Endothelial cell of umbilical vein (primary cell): Measurements from ENCODE around the gene SGCG. TPM values are rescaled to one million over a fixed set of nuclear protein-coding genes. Genes with fewer than 3 reads are reported as not detected.

Source experiments
- BruUV-seq: library from RNA; stranded (reverse); fragments of 400-500 nt; replicated peaks from 2 replicates; lab custom pipeline; 2021; lab: Mats Ljungman, UMichigan
- CTCF ChIA-PET: fragments of 300-600, 350-600 bp; sonication (Branson Sonifier 250); formaldehyde crosslinking; loops from one replicate; lab custom pipeline; 2021; ENCODE audit warnings: antibody characterized with exemption, inconsistent platforms; lab: Charles Lee
- POLR2A ChIA-PET: fragments of 300-600, 350-600 bp; sonication (Branson Sonifier 250); formaldehyde crosslinking; loops from one replicate; lab custom pipeline; 2021; ENCODE audit warnings: antibody characterized with exemption, inconsistent platforms; lab: Charles Lee
- DNase-seq: peaks from one replicate; pipeline ENCODE4 v3.0.0-alpha.2; 2011; ENCODE audit warnings: low read depth, low spot score
- FAIRE-seq: peaks from 2 replicates; lab custom pipeline; 2011; peaks lifted over from hg19 to GRCh38; lab: Jason Lieb, UNC
- H2AFZ ChIP-seq: 2 replicates; pipeline ENCODE4 v1.6.0; 2012; ENCODE audit warnings: low read depth, low read length, control low read depth, inconsistent platforms
- H3K27ac ChIP-seq: 2 replicates; pipeline ENCODE4 v1.5.1; 2011; ENCODE audit warnings: low read depth, mild to moderate bottlenecking, control low read depth, low read length, moderate library complexity; ENCODE audit not compliant: insufficient read depth
- H3K27me3 ChIP-seq, 2 experiments: 2 replicates each; pipeline versions ENCODE4 v1.6.0 to v1.6.1; 2011; ENCODE audit warnings: low read length in 2 of 2, mixed read lengths in 1 of 2; ENCODE audit not compliant: control insufficient read depth in 2 of 2, insufficient read depth in 2 of 2
- H3K36me3 ChIP-seq, 2 experiments: 2 replicates in 1 of 2; 3 replicates in 1 of 2; pipeline ENCODE4 v1.5.1; 2011; ENCODE audit warnings: low read length in 2 of 2, mild to moderate bottlenecking in 1 of 2, moderate library complexity in 1 of 2; ENCODE audit not compliant: control insufficient read depth in 2 of 2, insufficient read depth in 2 of 2; ENCODE audit errors: extremely low read depth in 1 of 2
- H3K4me1 ChIP-seq: 3 replicates; pipeline ENCODE4 v1.5.1; 2011; ENCODE audit warnings: mild to moderate bottlenecking, low read length; ENCODE audit not compliant: control insufficient read depth, insufficient read depth; ENCODE audit errors: extremely low read depth
- H3K4me2 ChIP-seq: 2 replicates; pipeline ENCODE4 v1.6.1; 2011; ENCODE audit warnings: low read length, control low read depth, mixed read lengths; ENCODE audit not compliant: insufficient read depth
- H3K4me3 ChIP-seq, 3 experiments: fragments of 200-600 bp in 1 of 3; sonication (generic), shearing (Covaris generic) in 1 of 3; replicated peaks in 1 of 3; 2 replicates each; pipeline ENCODE4 v1.5.1; 2011 to 2016; ENCODE audit warnings: control low read depth in 3 of 3, low read length in 3 of 3, mild to moderate bottlenecking in 2 of 3, inconsistent platforms in 1 of 3, low read depth in 1 of 3, moderate library complexity in 1 of 3; ENCODE audit not compliant: insufficient read depth in 1 of 3
- H3K79me2 ChIP-seq: 2 replicates; pipeline ENCODE4 v1.6.0; 2012; ENCODE audit warnings: low read length, inconsistent platforms; ENCODE audit not compliant: control insufficient read depth, insufficient read depth
- H3K9ac ChIP-seq: replicated peaks from 2 replicates; pipeline ENCODE3; 2011; ENCODE audit warnings: low read length, control low read depth; ENCODE audit not compliant: insufficient read depth; ENCODE audit errors: extremely low read depth
- H3K9me1 ChIP-seq: replicated peaks from 3 replicates; pipeline ENCODE4 v1.6.0; 2011; ENCODE audit warnings: mild to moderate bottlenecking, low read length; ENCODE audit not compliant: control insufficient read depth, insufficient read depth; ENCODE audit errors: extremely low read depth
- H3K9me3 ChIP-seq: replicated peaks from 2 replicates; pipeline ENCODE4 v1.5.1; 2012; ENCODE audit warnings: low read length, inconsistent platforms; ENCODE audit not compliant: control insufficient read depth, insufficient read depth
- H4K20me1 ChIP-seq: replicated peaks from 2 replicates; pipeline ENCODE3; 2011; ENCODE audit warnings: mild to moderate bottlenecking, low read length; ENCODE audit not compliant: control insufficient read depth, insufficient read depth; ENCODE audit errors: extremely low read depth
- CTCF ChIP-seq, 2 donors: IDR thresholded peaks; 1 replicate in 1 of 2; 2 replicates in 1 of 2; pipeline ENCODE4 v1.5.1; 2011; ENCODE audit warnings: low read length in 2 of 2, mild to moderate bottlenecking in 2 of 2, moderate library complexity in 2 of 2, control low read depth in 1 of 2, inconsistent platforms in 1 of 2, low read depth in 1 of 2; ENCODE audit not compliant: insufficient read depth in 1 of 2; ENCODE audit errors: extremely low read depth in 1 of 2
- EZH2 ChIP-seq: IDR thresholded peaks from 2 replicates; pipeline ENCODE4 v1.6.1; 2012; ENCODE audit warnings: borderline replicate concordance, low read depth, mild to moderate bottlenecking, moderate library complexity, low read length, inconsistent platforms; ENCODE audit not compliant: severe bottlenecking
- FOS ChIP-seq: IDR thresholded peaks from 2 replicates; pipeline ENCODE4 v1.6.1; 2011; ENCODE audit warnings: mild to moderate bottlenecking, low read length, moderate library complexity, borderline replicate concordance; ENCODE audit not compliant: insufficient read depth
- GATA2 ChIP-seq: IDR thresholded peaks from 2 replicates; pipeline ENCODE4 v1.7.0; 2011; ENCODE audit warnings: low read depth, mild to moderate bottlenecking, moderate library complexity, mixed read lengths, low read length; ENCODE audit not compliant: insufficient read length, insufficient read depth
- JUN ChIP-seq: IDR thresholded peaks from 2 replicates; pipeline ENCODE4 v1.6.1; 2011; ENCODE audit warnings: borderline replicate concordance, low read depth; ENCODE audit not compliant: insufficient read length, insufficient read depth
- MAX ChIP-seq: IDR thresholded peaks from 2 replicates; pipeline ENCODE4 v1.6.1; 2011; ENCODE audit not compliant: insufficient read depth, insufficient read length
- MYC ChIP-seq: IDR thresholded peaks from one replicate; pipeline ENCODE4 v1.6.1; 2011; ENCODE audit warnings: mild to moderate bottlenecking, low read depth, low read length
- POLR2A ChIP-seq: IDR thresholded peaks from 2 replicates; pipeline ENCODE4 v1.6.1; 2012; ENCODE audit warnings: low read depth, mild to moderate bottlenecking, control low read depth, low read length
- POLR2AphosphoS5 ChIP-seq: IDR thresholded peaks from 2 replicates; pipeline ENCODE4 v1.6.1; 2012; ENCODE audit warnings: low read depth, mild to moderate bottlenecking, control low read depth, low read length, moderate library complexity; ENCODE audit not compliant: insufficient read depth
- dilution Hi-C: fragments of 300-500 bp; cut with MboI; formaldehyde crosslinking; loops from one replicate; pipeline ENCODE4 v1.15.0; 2019; ENCODE audit warnings: low sequenced_read_pairs; ENCODE audit not compliant: extremely low pct_ligation_motif_present
- intact Hi-C: fragments of 100-400 bp; cut with micrococcal nuclease; formaldehyde crosslinking; loops from one replicate; pipeline ENCODE4 v1.10.0; 2022
- polyA plus RNA-seq, 4 experiments: library from polyadenylated mRNA; depleted of rRNA in 3 of 4; stranded (reverse) in 3 of 4; unstranded in 1 of 4; fragments of >200 nt; gene quantifications; 2 replicates each; pipeline versions ENCODE4 v1.2.1 to v1.2.3, GENCODE V29; 2011 to 2012; ENCODE audit warnings: missing spikeins in 1 of 4
- total RNA-seq: library from RNA; stranded (reverse); gene quantifications from 2 replicates; pipeline ENCODE4 v1.2.3, GENCODE V29; 2021

SGCG gene
- total and polyA plus RNA-seq, 2 donors (not counting 3 experiments of a cell fraction or from before 2014, with no cell fraction given), result 0.22 TPM; not detected in 1

- intact Hi-C loops, result no loop called here
- no peaks in the 10 kb centered on the region for H3K79me2 ChIP-seq
- ChIA-PET POLR2A (no interaction called here), CTCF (no interaction called here)
- no peaks in the 10 kb centered on the region for H3K36me3 ChIP-seq
- BruUV-seq, result no TSS peak
- dilution Hi-C loops, result no loop called here
- H3K27me3 ChIP-seq, result no peaks in the 10 kb centered on the region
- no peak overlapping the region for H2AFZ ChIP-seq
- DNase-seq (no peak), FAIRE-seq (no peak)
- no peak overlapping the region for H3K9ac ChIP-seq
- H3K9me1 ChIP-seq, result no peaks in the 10 kb centered on the region
- H4K20me1 ChIP-seq, result no peaks in the 10 kb centered on the region
- no peaks in the 10 kb centered on the region for H3K9me3 ChIP-seq
- H3K4me1 ChIP-seq, result no peaks in the 10 kb centered on the region
- no peak overlapping the region for H3K4me2 ChIP-seq
- no peak for TF ChIP-seq GATA2
- TF ChIP-seq CTCF (IDR thresholded peaks at IDR 0.05; ENCODE audit: extremely low read depth in 1 of 2, insufficient read depth in 1 of 2, low read depth in 1 of 2, low read length in 2 of 2), result no peak
- no peak for TF ChIP-seq EZH2
- no peak for TF ChIP-seq POLR2A
- TF ChIP-seq MAX, result no peak
- no peak for TF ChIP-seq MYC
- TF ChIP-seq POLR2AphosphoS5, result no peak
- TF ChIP-seq JUN, result no peak
- no peak for TF ChIP-seq FOS
- no peak overlapping the region for H3K27ac ChIP-seq
- no peak overlapping the region for H3K4me3 ChIP-seq
These were observed 149.6 kb downstream of the SGCG start for GRCh38 chr13:23330356-23330755.
